HG03045 (cell line): ENCODE measurements around the gene IGF2.
"Not testable (repeated sequence)": the region's sequence is repeated elsewhere in the genome, so short reads cannot be mapped to it uniquely, and the experiment has no call there.

Experiments used
- ATAC-seq: cut with Tn5 transposase; IDR thresholded peaks from one replicate; pipeline ENCODE4 v1.9.1; 2021; ENCODE audit warnings: mild to moderate bottlenecking, moderate library complexity; ENCODE audit not compliant: unreplicated experiment

IGF2 gene

DNA sequence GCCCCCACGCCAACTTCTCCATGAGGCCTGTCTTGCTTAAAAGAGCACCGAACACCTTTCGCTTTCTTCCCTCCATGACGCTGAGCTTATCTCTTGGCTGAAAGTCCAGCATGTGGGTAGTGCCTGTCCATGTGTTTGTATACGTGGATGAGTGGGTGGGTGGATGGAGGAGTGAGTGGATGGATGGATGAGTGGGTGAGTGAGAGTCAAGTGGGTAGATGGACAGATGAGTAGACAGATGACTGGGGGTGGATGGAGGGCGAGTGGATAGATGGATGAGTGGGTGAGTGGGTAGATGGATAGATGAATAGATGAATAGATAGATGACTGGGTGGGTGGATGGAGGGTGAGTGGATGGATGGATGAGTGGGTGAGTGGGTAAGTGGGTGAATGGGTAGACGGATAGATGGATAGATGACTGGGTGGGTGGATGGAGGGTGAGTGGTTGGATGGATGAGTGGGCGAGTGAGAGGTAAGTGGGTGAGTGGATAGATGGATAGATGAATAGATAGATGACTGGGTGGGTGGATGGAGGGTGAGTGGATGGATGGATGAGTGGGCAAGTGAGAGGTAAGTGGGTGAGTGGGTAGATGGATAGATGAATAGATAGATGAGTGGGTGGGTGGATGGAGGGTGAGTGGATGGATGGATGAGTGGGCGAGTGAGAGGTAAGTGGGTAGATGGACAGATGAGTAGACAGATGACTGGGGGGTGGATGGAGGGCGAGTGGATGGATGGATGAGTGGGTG is 14.3 kb downstream of the IGF2 start:
- not testable (repeated sequence) for ATAC-seq

DNA sequence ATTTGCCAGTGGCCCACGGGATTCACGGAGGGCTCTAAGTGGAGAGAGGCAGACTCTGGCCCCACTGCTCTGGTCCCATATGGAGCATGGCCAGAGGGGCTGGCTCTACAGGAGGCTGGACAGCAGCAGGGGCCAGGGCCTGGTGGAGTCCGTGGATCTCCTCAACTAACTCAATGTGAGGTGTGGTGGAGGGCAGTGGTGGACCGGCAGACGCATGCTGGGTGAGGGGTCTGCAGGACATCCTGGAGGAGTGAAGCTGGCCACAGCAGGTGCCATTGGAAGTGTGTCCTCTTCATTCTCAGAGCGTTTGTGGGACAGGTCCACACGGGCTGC is 15.6 kb downstream of the IGF2 start:
- ATAC-seq: no peak

DNA sequence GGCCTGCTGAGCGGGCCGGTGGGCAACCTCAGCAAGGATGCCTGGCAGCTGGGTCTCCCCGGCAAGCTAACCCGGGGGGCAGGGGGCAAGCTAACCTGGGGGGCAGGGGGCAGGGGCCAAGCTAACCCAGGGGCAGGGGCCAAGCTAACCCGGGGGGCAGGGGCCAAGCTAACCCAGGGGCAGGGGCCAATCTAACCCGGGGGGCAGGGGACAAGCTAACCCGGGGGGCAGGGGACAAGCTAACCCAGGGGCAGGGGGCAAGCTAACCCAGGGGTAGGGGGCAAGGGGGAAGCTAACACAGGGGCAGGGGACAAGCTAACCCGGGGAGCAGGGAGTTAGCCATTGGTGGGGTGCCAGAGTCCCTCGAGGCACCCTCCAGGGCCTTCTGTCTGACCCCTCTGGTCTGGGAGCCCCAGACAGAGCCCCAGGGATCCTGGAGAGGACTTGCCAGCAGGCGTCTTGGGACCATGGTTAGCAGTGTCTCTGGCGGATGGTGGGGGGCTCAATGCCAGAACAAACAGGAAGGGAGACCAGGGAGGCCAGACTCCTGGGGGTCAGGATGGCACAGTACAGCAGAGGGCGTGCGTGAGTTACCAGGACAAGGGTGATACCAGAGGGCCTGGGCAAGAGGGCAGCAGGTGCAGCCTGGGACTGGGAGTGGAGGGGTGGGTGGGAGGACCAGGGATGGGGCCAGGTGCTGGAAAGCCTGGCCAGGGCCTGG is 16.1 kb downstream of the IGF2 start:
- ATAC-seq: no peak

DNA sequence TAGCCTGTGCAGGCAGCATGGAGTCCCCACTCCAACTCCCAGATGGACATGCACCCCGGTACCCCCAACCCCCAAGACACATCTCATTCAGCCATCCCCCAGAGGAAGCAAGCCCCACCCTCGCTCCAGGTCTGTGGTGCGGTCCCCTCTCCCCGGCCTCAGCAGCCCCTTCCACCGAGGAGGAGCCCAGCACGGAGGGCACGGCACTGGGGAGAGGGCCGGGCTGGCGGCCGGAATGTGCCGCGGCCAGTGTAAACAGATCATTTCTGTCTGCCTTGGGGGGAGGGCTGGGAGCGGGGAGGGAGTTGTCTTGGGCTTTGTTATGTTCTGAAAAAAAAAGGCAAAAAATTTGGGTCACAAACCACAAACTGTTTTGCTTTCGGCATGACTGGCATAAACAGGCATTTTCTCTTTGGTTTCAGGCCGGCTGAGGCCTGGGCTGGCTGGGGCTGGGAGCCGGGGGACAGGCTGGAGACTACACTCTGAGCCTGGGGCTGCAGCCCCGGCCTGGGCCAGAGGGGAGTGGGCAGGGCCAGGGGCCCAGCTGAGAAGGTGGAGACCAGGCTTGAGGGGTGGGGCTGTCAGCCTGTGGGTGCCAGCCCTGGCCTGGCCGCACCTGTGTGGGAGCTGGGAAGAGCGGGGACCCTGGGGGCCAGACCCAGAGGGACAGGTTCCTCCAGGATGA is 16.8 kb downstream of the IGF2 start:
- no peak for ATAC-seq

DNA sequence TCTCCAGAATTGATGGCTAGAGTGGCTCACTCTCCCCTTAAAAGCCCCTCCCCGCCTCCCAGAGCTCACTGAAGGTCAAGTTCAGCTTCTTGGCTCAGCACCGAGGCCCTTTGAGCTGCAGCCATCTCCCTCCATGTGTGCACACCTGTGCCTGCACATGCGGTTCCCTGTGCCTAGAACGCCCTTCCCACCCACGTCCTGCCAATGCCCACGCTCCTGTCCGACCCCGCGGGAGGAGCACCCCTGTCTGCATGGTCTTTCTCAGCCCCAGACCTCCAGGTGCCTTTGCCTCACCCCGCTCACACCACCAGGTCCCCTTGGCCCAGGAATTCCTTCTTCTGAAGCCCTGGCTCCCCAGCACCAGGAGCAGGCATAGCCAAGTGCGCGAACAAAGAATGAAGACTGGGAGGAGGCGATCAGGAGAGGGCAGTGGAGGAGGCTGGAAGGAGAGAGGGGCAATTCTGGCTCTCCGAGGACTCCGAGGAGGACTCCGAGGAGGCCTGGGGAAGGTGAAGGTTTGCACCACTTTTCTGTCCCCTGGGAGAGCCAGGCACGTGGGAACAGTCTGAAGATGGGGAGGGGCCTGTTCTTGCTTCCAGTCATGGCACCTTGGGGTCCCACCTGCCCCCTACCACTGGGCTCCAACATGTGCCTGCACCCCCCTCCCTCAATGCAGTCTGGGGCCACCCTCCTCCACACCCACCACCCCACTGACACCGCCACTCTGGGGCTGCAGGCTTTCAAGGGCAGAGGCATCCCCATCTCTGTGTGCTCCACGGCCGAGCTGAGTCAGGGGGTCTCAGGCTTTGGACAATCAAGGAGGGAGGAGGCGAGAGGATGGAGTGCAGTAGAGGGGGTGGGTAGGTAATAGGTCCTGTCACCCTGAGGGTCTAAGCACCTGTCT is 17.7 kb downstream of the IGF2 start:
- ATAC-seq: no peak

DNA sequence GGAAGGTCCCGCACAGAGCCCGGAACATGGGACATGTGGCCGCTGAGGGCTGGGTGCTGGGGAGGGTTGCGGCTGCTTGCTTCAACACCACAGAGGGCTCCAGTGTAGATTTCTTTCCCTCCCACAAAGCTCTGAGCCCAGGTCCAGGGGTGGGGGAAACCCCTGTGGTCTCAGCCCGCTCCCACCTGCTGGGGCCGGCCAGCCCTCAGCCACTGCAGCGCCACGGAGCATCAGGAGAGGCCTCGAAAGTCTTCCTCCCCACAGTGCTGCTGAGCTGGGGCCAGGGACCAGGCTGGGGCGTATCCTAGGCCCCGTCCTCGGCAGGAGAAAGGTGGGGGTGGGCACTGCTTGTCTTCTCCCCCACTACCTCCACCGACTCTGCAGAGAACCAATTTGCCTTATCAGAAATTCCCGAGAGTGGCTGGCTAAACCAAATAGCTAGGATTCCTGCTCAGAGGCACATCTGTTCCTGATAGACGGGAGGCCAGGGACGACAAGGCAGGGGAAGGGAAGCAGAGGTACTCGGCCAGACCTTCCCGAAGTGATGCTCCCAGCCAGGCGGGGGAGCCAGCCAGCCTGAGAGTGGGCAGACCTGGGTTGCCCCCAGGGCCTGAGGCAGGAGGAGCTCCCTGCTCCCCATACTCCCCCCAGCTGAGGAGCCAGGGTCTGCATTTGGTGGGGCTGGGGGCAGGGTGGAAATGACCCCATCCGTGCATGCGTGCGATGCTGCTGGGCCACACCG is 18.7 kb downstream of the IGF2 start:
- ATAC-seq: no peak

DNA sequence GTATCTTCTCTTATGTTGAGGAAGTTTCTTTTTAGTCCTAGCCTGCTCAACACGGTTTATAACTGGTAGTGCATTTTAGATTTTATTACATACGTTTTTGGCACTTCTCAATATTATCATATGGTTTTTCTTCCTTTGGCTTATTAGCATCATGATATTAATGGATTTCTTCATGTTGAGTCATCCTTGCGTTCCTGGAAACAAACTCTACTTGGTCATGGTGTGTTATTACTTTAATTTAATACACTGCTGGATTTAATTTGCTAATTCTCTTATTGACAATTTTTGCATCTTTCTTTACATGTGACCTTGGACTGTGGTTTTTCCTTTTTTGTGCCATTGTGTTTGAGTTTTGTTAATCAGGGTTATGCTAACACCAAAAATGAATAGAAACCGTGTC is 20.5 kb downstream of the IGF2 start:
- no peak for ATAC-seq

DNA sequence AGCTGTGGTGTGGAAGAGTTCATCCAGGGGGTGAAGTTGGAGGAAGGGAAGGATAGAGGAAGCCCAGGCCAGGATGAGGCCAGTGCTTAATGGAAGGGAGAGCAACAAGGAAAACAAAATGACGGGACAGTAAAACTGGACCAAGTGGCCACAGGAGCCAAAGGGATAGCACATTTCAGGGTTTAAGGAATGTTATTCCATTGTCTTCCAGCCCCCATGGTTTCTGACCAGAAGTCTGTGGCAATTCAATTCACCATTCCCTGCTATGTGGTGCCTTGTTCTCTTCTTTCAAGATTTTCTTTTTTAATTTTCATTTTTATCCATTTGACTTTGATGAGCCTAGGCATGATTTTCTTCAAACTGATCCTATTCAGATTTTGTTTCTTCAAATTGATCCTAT is 22.5 kb downstream of the IGF2 start:
- no peak for ATAC-seq

DNA sequence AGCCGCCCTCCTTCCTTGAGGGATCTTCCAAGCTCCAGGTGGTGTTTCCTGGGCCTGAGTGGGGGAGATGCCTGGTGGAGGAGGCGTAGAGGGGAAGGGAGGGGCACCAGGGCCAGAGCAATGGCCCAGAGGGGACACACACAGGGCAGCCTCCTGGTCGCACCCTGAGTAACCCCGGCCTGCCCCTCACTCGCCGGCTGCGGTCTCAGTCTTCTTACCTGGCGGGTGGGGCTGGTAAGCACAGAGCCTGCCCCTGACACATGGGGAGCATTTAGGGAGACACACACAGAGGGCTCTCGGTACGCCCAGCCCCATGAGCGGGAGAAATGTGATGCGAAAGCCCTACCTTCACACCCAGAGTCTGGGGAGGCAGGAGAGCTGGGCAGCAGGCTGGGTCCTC is 23.9 kb downstream of the IGF2 start:
- ATAC-seq: no peak

DNA sequence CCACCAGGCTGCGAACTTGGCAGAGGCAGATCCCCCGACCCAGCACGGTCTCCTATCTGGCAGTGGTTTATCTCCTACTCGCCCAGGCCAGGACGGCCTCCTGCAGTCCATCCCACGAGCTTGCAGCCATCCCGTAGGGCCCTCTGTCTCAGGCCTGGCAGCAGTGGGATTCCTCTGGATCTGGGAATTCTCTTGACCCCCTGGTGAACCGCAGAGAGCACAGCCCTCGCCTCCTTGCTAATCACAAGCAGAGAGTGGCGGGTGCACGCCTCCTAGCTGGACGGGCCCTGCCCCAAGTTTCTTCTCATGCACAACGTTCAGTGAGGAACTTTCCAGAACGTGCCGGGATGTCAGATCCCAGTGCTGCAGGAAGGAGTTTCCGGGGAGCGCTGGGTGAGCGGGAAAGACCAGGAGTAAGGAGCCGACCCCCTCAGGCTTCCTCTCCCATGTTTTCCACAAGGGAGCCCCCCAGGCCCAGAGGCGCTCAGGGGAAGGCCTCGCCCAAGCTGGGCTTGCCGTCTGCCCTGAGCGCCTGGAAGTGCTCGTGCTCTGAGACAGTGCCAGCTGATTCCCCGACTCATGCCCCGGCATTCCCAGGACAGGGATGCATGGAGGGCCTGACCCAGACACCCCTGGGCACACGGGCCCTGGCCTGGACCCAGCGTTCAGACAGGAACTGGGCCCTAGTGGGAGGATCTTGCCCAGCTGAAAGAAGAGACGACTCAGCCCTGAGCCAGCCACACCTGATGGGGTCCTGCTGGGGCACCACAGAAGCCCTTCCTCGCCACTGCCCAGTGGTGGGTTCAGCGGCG is 24.6 kb downstream of the IGF2 start:
- ATAC-seq: no peak

DNA sequence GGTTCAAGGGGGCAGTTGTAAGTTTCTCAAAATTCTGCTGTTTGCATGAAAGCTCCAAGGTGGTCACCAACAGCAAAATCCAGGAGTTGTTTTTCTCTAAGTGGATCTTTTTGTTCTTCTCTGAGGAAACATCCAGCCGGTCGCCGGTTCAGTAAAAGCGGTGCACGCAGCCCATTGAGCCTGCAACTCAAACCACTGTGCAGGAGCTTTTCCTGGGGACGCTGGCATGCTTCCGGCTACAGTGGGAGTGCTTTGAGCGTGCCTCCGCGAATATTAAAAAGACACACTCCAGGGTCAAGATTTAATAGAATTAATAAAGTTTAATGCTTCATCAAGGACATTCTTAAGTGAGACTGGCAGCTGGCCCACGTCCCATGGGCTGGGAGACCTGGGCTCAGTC is 25.4 kb downstream of the IGF2 start:
- no peak for ATAC-seq

DNA sequence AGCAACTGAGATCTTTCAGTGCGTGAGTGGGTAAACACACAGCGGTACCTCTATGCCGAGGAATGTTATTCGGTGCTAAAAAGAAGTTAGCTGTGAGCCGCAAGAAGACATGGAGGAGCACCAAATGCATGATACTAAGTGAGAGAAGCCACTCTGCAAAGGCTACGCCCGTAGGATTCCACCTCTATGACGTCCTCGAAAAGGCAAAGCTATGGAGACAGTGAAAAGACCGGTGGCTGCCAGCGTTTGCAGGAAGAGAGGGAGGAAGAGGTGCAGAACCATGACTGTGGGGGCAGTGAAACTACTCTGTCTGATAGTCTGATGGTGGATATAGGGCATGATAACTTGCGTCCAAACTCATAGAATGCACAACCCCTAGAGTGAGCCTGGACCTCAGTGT is 28.7 kb downstream of the IGF2 start:
- no peak for ATAC-seq

DNA sequence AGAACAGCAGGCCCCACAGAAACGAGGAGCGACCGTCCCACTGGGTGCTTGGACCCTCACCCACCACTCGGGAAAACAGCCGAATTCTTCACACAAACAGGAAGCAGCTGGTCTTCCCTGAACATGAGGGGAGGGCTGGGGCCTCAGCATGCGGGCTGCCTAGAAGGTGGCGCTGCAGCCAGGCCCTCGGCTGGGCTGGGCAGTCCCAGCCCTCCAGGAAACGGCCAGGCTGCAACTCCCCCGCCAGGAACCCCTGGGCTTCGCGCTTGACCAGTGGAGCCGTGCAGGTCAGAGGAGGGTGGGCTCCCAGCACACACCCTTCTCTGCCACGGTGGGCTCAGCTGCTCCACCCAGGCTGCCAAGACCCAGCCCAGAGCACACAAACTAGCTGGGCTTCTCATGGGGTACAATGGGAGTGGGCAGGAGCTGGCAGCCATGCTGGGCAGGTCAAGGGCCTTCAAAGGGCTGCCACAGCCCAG is 29.6 kb downstream of the IGF2 start:
- ATAC-seq: no peak

DNA sequence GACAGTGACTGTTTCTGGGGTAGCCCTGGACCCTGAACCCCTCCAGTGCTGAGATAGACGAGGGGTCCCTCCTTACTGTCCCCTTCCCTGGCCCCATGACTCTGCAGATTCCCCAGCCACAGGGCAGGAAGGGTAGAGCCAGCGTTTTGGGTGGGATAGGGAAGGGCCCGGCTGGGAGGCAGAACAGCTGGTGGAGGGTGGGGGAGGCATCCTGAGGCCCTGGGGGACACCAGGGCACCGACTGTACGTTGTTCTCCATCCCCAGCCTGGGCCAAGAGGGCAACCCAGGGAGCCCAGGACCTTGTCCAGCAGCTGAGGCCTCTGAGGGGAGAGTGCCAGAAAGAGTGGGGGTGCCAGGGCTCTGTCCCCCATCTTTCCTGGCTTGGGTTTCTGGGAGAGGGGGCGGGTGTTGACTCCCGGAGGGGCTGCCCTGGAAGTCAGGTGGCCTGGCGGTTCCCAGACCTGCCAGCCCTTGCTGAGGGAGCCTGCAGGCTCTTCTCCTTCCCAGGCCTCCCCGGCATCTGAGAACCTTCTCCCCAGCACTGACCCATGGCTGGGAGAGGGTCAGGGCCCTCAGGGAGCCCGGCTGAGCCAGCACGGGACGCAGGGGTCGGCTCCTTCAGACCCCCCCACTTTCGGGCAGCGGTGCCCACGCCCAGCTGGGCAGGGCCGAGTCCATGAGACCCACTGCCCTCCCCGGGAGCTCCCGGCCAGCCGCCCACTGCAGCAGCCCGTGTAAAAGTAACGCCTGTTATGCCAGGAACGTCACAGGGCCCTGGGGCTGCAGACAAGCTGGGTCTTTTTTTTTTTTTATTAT is 30.3 kb downstream of the IGF2 start:
- no peak for ATAC-seq

DNA sequence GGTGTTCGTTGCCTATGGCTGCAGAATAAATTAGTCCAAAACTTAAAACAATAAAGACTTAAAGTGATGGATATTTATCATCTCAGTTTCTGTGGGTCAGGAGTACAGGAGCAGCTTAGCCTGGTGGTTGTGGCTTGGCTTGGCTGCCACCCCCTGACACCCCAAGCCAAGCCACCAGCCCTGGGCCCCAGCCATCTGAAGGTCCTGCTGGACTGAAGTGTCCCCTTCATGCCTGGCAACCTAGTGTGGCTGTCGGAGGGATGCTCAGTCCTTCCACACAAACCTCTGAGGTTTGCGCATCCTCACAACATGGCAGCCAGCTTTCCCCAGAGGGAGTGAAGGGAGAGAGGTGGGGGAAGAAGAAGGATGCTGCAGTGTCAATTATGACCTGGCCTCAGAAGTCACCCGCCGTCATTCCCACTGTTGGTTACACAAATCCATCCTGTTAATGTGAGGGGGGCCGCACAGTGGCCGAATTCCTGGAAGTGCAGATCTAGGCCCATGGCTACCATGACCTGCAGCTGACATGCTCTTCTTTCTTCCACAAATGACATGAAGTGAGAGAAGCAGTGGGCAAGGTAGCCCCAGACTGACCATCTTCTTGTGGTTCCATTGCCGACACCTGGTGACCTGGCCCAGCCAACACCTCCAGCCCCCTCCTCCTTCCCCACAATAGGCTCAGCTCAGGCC is 31.1 kb downstream of the IGF2 start:
- ATAC-seq: no peak

DNA sequence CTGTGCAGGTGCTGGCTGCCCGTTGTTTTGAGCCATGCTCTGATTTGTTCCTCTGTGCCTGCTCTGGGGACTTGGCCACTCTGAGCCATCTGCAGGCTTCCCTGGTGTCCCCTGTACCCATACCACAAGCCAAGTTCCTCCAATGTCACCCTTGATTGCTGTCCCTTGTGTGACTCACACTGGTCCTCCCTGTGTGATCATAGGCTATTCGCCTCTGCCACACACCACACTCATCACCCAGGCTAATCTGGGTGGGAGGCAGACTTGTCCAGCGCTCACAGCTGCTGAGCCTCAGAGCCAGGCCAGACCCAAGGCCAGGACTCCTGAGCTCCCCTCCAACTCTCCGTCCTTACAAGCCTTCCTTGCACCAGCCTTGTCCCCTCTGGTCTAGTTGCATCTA is 31.7 kb downstream of the IGF2 start:
- no peak for ATAC-seq

DNA sequence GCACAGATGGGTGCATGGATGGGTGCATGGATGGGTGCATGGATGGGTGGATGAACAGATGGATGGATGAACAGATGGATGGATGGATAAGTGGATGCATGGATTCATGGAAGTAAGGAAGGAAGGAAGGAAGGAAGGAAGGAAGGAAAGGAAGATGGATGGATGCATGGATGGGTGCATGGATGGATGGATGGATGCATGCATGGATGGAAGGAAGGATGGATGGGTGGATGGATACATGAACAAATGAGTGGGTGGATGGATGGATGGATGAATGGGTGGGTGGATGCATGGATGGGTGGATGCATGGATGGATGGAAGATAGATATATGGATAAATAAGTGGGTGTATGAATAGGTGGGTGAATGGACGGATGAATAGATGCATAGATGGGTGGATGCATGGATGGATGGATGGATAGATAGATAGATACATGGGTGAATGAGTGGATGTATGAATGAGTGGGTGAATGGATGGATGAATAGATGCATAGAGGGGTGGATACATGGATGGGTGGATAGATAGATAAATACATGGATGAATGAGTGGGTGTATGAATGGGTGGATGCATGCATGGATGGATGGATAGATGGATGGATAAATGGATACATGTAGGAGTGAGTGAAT is 32.5 kb downstream of the IGF2 start:
- ATAC-seq: no peak

DNA sequence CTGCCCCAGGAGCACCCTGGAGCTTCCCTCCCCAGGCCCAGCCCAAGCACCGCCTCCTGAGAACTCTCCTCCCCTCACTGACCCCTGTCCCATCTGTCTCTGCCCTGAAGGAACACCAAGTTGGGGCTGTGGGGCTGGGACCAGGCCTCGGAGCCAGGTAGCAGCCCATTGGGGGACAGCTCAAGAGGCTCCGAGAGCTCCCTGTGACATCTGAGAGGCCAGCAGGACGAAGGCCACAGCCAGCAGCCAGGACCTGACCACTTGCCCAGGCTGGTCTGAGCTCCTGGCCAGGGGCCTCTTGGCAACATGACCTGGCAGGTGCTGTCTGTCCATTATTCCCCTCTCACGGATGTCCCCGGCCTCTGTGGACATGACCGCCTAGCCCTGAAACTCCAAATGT is 33.7 kb downstream of the IGF2 start:
- ATAC-seq: no peak
